A673 (cell line): ENCODE data around the gene NFYA. TPM values are rescaled to one million over a fixed set of nuclear protein-coding genes. Genes with fewer than 3 reads are reported as not detected.

Experiments
- BruUV-seq: library from RNA; stranded (reverse); fragments of 400-500 nt; replicated peaks from 2 replicates; lab custom pipeline; 2021; lab: Mats Ljungman, UMichigan
- CTCF ChIA-PET: fragments of 300-600 bp; sonication (Branson Sonifier 250); formaldehyde crosslinking; loops from one replicate; lab custom pipeline; 2022; ENCODE audit warnings: antibody characterized with exemption; lab: Charles Lee
- POLR2A ChIA-PET: fragments of 300-600 bp; sonication (Branson Sonifier 250); formaldehyde crosslinking; loops from one replicate; lab custom pipeline; 2022; ENCODE audit warnings: antibody characterized with exemption; ENCODE audit not compliant: low non-redundant PET; lab: Charles Lee
- DNase-seq: peaks from one replicate; pipeline ENCODE4 v3.0.0-alpha.2; 2015; ENCODE audit warnings: low spot score
- H3K27ac ChIP-seq: fragments of 200-600 bp; sonication (generic); 2 replicates; pipeline ENCODE4 v1.5.1; 2016; ENCODE audit warnings: mixed run types, low read depth, mild to moderate bottlenecking, mixed read lengths, antibody characterized with exemption, low read length; ENCODE audit not compliant: poor library complexity, severe bottlenecking
- H3K27me3 ChIP-seq: fragments of 200-600 bp; sonication (generic); replicated peaks from 2 replicates; pipeline ENCODE4 v1.6.1; 2017; ENCODE audit warnings: mixed run types, low read depth, mild to moderate bottlenecking, mixed read lengths, antibody characterized with exemption, low read length; ENCODE audit not compliant: insufficient read depth, poor library complexity
- H3K36me3 ChIP-seq: fragments of 200-600 bp; sonication (generic); 2 replicates; pipeline ENCODE4 v1.6.1; 2016; ENCODE audit warnings: mixed run types, mild to moderate bottlenecking, mixed read lengths, antibody characterized with exemption, low read length; ENCODE audit not compliant: insufficient read depth, poor library complexity, severe bottlenecking
- H3K4me1 ChIP-seq: fragments of 200-600 bp; sonication (generic); 2 replicates; pipeline ENCODE4 v1.6.1; 2017; ENCODE audit warnings: mixed run types, mild to moderate bottlenecking, mixed read lengths, antibody characterized with exemption, low read length; ENCODE audit not compliant: insufficient read depth, poor library complexity, severe bottlenecking
- H3K4me3 ChIP-seq: fragments of 200-600 bp; sonication (generic); 2 replicates; pipeline ENCODE4 v1.5.1; 2016; ENCODE audit warnings: low read depth, mixed run types, mild to moderate bottlenecking, mixed read lengths, low read length; ENCODE audit not compliant: poor library complexity, severe bottlenecking
- H3K9me3 ChIP-seq: fragments of 200-600 bp; sonication (generic); 2 replicates; pipeline ENCODE4 v1.6.1; 2016; ENCODE audit warnings: mixed run types, low read depth, mild to moderate bottlenecking, mixed read lengths, antibody characterized with exemption, low read length; ENCODE audit not compliant: poor library complexity, severe bottlenecking
- EZH2 ChIP-seq: fragments of 200-600 bp; sonication (generic); IDR thresholded peaks from 2 replicates; pipeline ENCODE4 v1.6.1; 2017; ENCODE audit warnings: borderline replicate concordance, low read depth, mild to moderate bottlenecking, mixed read lengths, antibody characterized with exemption, low read length; ENCODE audit not compliant: poor library complexity, severe bottlenecking
- intact Hi-C: fragments of 100-400 bp; cut with micrococcal nuclease; formaldehyde crosslinking; loops from one replicate; pipeline ENCODE4 v1.10.0; 2022; ENCODE audit not compliant: unreplicated experiment
- total RNA-seq: library from RNA; stranded (reverse); gene quantifications from 2 replicates; pipeline ENCODE4 v1.2.3, GENCODE V29; 2021
- TF ChIP-seq, protein P1 (sequence below): fragments of 300-800, 200-600 bp; sonication (generic); conservative IDR thresholded peaks from 2 replicates; pipeline ENCODE4 v1.5.1; 2017; ENCODE audit warnings: low read depth, mild to moderate bottlenecking, antibody characterized with exemption, low read length, moderate library complexity, mixed read lengths

The NFYA gene
- total RNA-seq, 1 experiment from 2014 or later = 45.4 TPM

DNA sequence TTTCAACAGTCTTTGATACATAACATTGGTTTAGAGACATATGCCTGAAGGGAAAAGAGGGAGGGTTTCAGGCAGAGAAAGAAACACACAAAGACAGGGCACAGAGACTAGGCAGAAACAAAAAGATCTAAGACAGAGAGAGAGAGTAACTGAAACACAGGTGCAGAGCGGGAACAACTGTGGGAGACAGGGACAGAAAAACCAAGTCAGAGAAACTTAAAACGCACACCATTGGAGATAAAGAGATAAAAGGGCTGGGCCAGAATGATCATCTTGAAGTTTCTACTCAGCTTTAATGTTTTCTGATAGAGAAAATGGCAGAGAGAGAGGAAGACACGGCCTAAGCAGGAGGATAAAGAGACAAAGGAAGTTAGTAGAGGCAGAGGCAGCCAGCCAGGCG is 45.5 kb upstream of the NFYA start:
- no TSS peak for BruUV-seq
- H3K27ac ChIP-seq = no peak overlapping the region
- H3K36me3 ChIP-seq = no peaks in the 10 kb centered on the region
- CTCF ChIA-PET = interaction anchor here (1.6 kb wide), 1 partner anchor 1665 kb away, joined by 3 read pairs; no protein-coding TSS in a partner anchor
- no peak for DNase-seq
- POLR2A ChIA-PET = no interaction called here
- no peaks in the 10 kb centered on the region for H3K4me1 ChIP-seq
- TF ChIP-seq, protein P1, sequence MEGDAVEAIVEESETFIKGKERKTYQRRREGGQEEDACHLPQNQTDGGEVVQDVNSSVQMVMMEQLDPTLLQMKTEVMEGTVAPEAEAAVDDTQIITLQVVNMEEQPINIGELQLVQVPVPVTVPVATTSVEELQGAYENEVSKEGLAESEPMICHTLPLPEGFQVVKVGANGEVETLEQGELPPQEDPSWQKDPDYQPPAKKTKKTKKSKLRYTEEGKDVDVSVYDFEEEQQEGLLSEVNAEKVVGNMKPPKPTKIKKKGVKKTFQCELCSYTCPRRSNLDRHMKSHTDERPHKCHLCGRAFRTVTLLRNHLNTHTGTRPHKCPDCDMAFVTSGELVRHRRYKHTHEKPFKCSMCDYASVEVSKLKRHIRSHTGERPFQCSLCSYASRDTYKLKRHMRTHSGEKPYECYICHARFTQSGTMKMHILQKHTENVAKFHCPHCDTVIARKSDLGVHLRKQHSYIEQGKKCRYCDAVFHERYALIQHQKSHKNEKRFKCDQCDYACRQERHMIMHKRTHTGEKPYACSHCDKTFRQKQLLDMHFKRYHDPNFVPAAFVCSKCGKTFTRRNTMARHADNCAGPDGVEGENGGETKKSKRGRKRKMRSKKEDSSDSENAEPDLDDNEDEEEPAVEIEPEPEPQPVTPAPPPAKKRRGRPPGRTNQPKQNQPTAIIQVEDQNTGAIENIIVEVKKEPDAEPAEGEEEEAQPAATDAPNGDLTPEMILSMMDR = no peak
- no peak for TF ChIP-seq EZH2
- no peaks in the 10 kb centered on the region for H3K9me3 ChIP-seq
- no peak overlapping the region for H3K4me3 ChIP-seq
- no peaks in the 10 kb centered on the region for H3K27me3 ChIP-seq
- intact Hi-C loops = loop anchor here (1.0 to 10.0 kb wide), 3 partner anchors 132 to 1665 kb away; no protein-coding TSS in a partner anchor

DNA sequence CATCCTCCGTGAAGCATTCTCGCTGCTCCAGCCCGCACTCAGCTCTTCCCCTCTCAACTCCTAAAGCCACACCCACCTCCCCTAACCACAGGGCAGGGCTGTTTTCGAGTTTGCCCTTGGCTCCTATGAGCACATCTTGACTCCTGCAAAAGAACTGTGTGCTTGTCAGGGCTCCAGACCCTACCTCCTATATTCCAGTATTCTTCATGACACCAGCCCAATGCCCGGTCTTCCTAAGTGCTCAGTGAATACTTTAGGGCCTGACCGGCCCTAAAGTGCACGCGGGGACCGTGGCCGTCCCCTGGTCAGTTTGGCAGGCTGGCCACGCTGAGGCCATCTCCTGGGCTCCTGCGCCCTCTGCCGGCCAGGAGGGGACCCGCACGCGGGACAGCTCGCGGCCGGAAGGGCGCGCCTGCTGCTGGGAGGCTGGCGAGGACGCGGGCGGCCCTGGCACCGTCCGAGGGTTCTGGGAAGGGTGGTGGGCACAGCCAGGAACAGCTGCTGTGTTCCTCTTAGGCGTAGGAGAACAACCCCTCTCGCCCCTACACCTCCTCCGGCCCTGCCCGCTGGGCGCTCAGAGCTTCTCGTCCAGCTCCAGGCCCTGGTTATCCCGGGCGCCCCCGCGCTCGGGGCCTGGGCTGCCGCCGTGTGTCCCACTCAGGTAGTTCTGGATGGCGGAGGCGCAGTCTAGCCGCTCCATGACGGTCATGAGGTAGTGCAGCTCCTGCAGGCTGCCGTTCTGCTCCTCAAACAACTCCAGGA is 44.8 kb upstream of the NFYA start:
- H3K9me3 ChIP-seq = no peaks in the 10 kb centered on the region
- peak overlapping the region; percentile 31 for H3K4me3 ChIP-seq
- BruUV-seq = no TSS peak
- TF ChIP-seq, protein P1 = peak; percentile 99
- no peak for TF ChIP-seq EZH2
- intact Hi-C loops = loop anchor here (1.0 to 10.0 kb wide), 3 partner anchors 133 to 1666 kb away; no protein-coding TSS in a partner anchor
- H3K27me3 ChIP-seq = no peaks in the 10 kb centered on the region
- ChIA-PET POLR2A (no interaction called here), CTCF (interaction anchor here (0.5 to 1.6 kb wide), 5 partner anchors 9 to 1665 kb away, joined by 3 to 12 read pairs (median 4); no protein-coding TSS in a partner anchor)
- no peaks in the 10 kb centered on the region for H3K4me1 ChIP-seq
- DNase-seq = peak; percentile 53
- H3K27ac ChIP-seq = no peak overlapping the region
- no peaks in the 10 kb centered on the region for H3K36me3 ChIP-seq

- no peak for TF ChIP-seq EZH2
- TF ChIP-seq, protein P1 = no peak
- Histone ChIP-seq H3K36me3 (no peaks in the 10 kb centered on the region), H3K4me1 (no peaks in the 10 kb centered on the region), H3K27ac (no peak overlapping the region), H3K9me3 (no peaks in the 10 kb centered on the region), H3K27me3 (no peaks in the 10 kb centered on the region), H3K4me3 (peak overlapping the region; percentile 31)
- no TSS peak for BruUV-seq
- intact Hi-C loops = loop anchor here (5.0 to 10.0 kb wide), 2 partner anchors 714 to 1666 kb away; no protein-coding TSS in a partner anchor
- ChIA-PET CTCF (interaction anchor here (0.5 to 1.6 kb wide), 5 partner anchors 10 to 1666 kb away, joined by 3 to 12 read pairs (median 4); no protein-coding TSS in a partner anchor), POLR2A (no interaction called here)
- no peak for DNase-seq
Measured at GRCh38 chr6:41028561-41029412, 44.0 kb upstream of the NFYA start.
